Right lobe of liver (tissue), 6 donors: ENCODE measurements around the gene RNF166. TPM values are rescaled to one million over a fixed set of nuclear protein-coding genes. Genes with fewer than 3 reads are reported as not detected.

Experiments used
- ATAC-seq, 4 donors: fragments of 200-7000 bp; cut with Tn5 transposase; one replicate each; pipeline ENCODE4 v1.9.1; 2020; ENCODE audit warnings: mild to moderate bottlenecking in 4 of 4, moderate library complexity in 4 of 4
- DNase-seq, 3 donors: peaks; one replicate each; pipeline ENCODE4 v3.0.0-alpha.2; 2020
- H3K27ac ChIP-seq, 3 donors: fragments of 200-600 bp; one replicate each; pipeline ENCODE4 v1.8.0; 2022
- H3K27me3 ChIP-seq, 2 donors: fragments of 200-600 bp; one replicate each; pipeline ENCODE4 v1.8.0; 2022
- H3K36me3 ChIP-seq, 4 donors: fragments of 200-600 bp; sonication (generic) in 1 of 4; one replicate each; pipeline versions ENCODE4 v1.5.1 to v1.8.0; 2017 to 2022; ENCODE audit warnings: control low read depth in 1 of 4
- H3K4me1 ChIP-seq, 4 donors: fragments of 200-600 bp; sonication (generic) in 1 of 4; one replicate each; pipeline versions ENCODE4 v1.5.1 to v1.8.0; 2017 to 2022; ENCODE audit warnings: control low read depth in 1 of 4
- H3K4me3 ChIP-seq, 3 donors: fragments of 200-600 bp; one replicate each; pipeline ENCODE4 v1.8.0; 2022
- H3K9me3 ChIP-seq, 4 donors: fragments of 200-600 bp; sonication (generic) in 1 of 4; one replicate each; pipeline versions ENCODE4 v1.5.1 to v1.8.0; 2017 to 2022; ENCODE audit warnings: control low read depth in 1 of 4
- CTCF ChIP-seq, 4 donors: fragments of 200-600 bp in 3 of 4; fragments of 450-650 bp in 1 of 4; IDR thresholded peaks; one replicate each; pipeline versions ENCODE4 v1.5.1 to v1.8.0; 2016 to 2022; ENCODE audit warnings: antibody characterized with exemption in 4 of 4, mild to moderate bottlenecking in 2 of 4
- POLR2A ChIP-seq: fragments of 450-650 bp; IDR thresholded peaks from one replicate; pipeline ENCODE4 v1.6.1; 2017; ENCODE audit warnings: antibody characterized with exemption, mild to moderate bottlenecking
- WGBS: methylation state at CpG from one replicate; pipeline ENCODE4 v1.1.6; 2018; ENCODE audit warnings: low coverage, low lambda C conversion rate; ENCODE audit not compliant: insufficient coverage; ENCODE audit errors: missing lambda C conversion rate; 5-methylcytosine and 5-hydroxymethylcytosine counted together
- intact Hi-C, 2 donors: fragments of 100-400 bp; cut with DNase I; formaldehyde crosslinking; loops; one replicate each; pipeline versions ENCODE4 v1.11.2 to v1.14.1; 2022
- total RNA-seq, 6 experiments: library from RNA; depleted of rRNA in 2 of 6; stranded (reverse); fragments of >200 nt in 2 of 6; fragmentation: NEBNext Ultra II Directional in 3 of 6; extraction: Animal tissue kit (Norgen Biotek cat#: 25700) in 3 of 6; gene quantifications; one replicate each; pipeline versions ENCODE4 v1.1.0 to v1.2.4, GENCODE V29; 2016 to 2023
- donor health status: DM: no; HTN: yes; CAD: no.
- donor health status: DM: no; HTN: no; CAD: no.
- donor health status: DM: no; HTN: no; CAD: no.
- donor health status: DM: no; HTN: yes; CAD: no.
- donor health status: DM: no; HTN: yes; CAD: no.

The RNF166 gene
- total RNA-seq, 6 experiments from 2014 or later = 8.1 to 12.8 (median 10.0) TPM

- no peaks in the 10 kb centered on the region for H3K9me3 ChIP-seq
- TF ChIP-seq POLR2A (no peak), CTCF (IDR thresholded peaks at IDR 0.05) (no peak)
- H3K36me3 ChIP-seq = peaks cover 0 to 52% (median 17%) of the 10 kb centered on the region in 4 donors
- no peak overlapping the region for H3K27ac ChIP-seq
- no peak overlapping the region for H3K4me3 ChIP-seq
- ATAC-seq (peak in 2 of 4 donors; percentile 1 to 45), DNase-seq (no peak)
- no peaks in the 10 kb centered on the region for H3K4me1 ChIP-seq
- WGBS = 0% methylated on average over 1 of the region's 30 CpGs
- intact Hi-C loops = no loop called here
- no peaks in the 10 kb centered on the region for H3K27me3 ChIP-seq
Measured at GRCh38 chr16:88713568-88714419, 7.6 kb upstream of the RNF166 start.

- ATAC-seq (no peak), DNase-seq (no peak)
- Histone ChIP-seq H3K4me1 (no peaks in the 10 kb centered on the region), H3K9me3 (no peaks in the 10 kb centered on the region), H3K4me3 (no peak overlapping the region), H3K27me3 (no peaks in the 10 kb centered on the region), H3K36me3 (peaks cover 0 to 45% (median 17%) of the 10 kb centered on the region in 4 donors), H3K27ac (no peak overlapping the region)
- intact Hi-C loops = no loop called here
- TF ChIP-seq CTCF (IDR thresholded peaks at IDR 0.05) (no peak), POLR2A (no peak)
- WGBS = 82% methylated on average over 4 of the region's 15 CpGs
Measured at GRCh38 chr16:88713054-88713453, 6.8 kb upstream of the RNF166 start.

- no peaks in the 10 kb centered on the region for H3K27me3 ChIP-seq
- ATAC-seq (no peak), DNase-seq (no peak)
- intact Hi-C loops = no loop called here
- peaks cover 0 to 1% (median 0%) of the 10 kb centered on the region in 4 donors for H3K4me1 ChIP-seq
- no peak for TF ChIP-seq POLR2A
- TF ChIP-seq CTCF (IDR thresholded peaks at IDR 0.05) = no peak
- H3K27ac ChIP-seq = no peak overlapping the region
- WGBS = 58% methylated on average over 2 of the region's 25 CpGs
- peaks cover 0 to 40% (median 17%) of the 10 kb centered on the region in 4 donors for H3K36me3 ChIP-seq
- no peaks in the 10 kb centered on the region for H3K9me3 ChIP-seq
- no peak overlapping the region for H3K4me3 ChIP-seq
Measured at GRCh38 chr16:88712362-88712979, 6.3 kb upstream of the RNF166 start.

GRCh38 chr16:88711750-88712340, 5.6 kb upstream of the RNF166 start:
- no peaks in the 10 kb centered on the region for H3K9me3 ChIP-seq
- TF ChIP-seq CTCF (IDR thresholded peaks at IDR 0.05) (no peak), POLR2A (no peak)
- no peak for DNase-seq
- H3K4me3 ChIP-seq = no peak overlapping the region
- WGBS = 50% methylated on average over 2 of the region's 18 CpGs
- intact Hi-C loops = no loop called here
- peaks cover 0 to 34% (median 14%) of the 10 kb centered on the region in 4 donors for H3K36me3 ChIP-seq
- H3K4me1 ChIP-seq = peaks cover 0 to 7% (median 3%) of the 10 kb centered on the region in 4 donors
- no peak for ATAC-seq
- no peak overlapping the region for H3K27ac ChIP-seq
- H3K27me3 ChIP-seq = no peaks in the 10 kb centered on the region
